HEK293T (cell line): ENCODE data around the gene DLL1.

Experiments
- ARNT ChIP-seq: fragments of 450-650 bp; IDR thresholded peaks from 2 replicates; pipeline ENCODE4 v1.6.1; 2017; ENCODE audit warnings: mild to moderate bottlenecking
- FOXM1 ChIP-seq: fragments of 450-650 bp; IDR thresholded peaks from 2 replicates; pipeline ENCODE4 v1.6.1; 2017; ENCODE audit warnings: mild to moderate bottlenecking, borderline replicate concordance
- SP1 ChIP-seq: fragments of 450-650 bp; IDR thresholded peaks from 2 replicates; pipeline ENCODE4 v1.6.1; 2017

- TF ChIP-seq SP1: no peak
- TF ChIP-seq FOXM1: no peak
- TF ChIP-seq ARNT: no peak
Measured at GRCh38 chr6:170278743-170279094, 12.2 kb downstream of the DLL1 start.
